Natural killer cell (primary cell): ENCODE data around the gene ZNF430. TPM values are rescaled to one million over a fixed set of nuclear protein-coding genes. Genes with fewer than 3 reads are reported as not detected.
"Not testable (repeated sequence)": the region's sequence is repeated elsewhere in the genome, so short reads cannot be mapped to it uniquely, and the experiment has no call there.

ENCODE experiments used
- ATAC-seq, 3 donors: fragments of 150-1000 bp in 2 of 3; fragments of 200-7000 bp in 1 of 3; cut with Tn5 transposase; 1 replicate in 1 of 3; 2 replicates in 2 of 3; pipeline ENCODE4 v1.10.0; 2021; ENCODE audit warnings: mild to moderate bottlenecking in 2 of 3, moderate library complexity in 2 of 3
- DNase-seq, 2 donors: peaks; one replicate each; pipeline versions ENCODE4 v3.0.0 to v3.0.0-alpha.2; 2013 to 2021; ENCODE audit warnings: mixed read lengths in 1 of 2
- H3K27ac ChIP-seq: one replicate; pipeline ENCODE4 v1.5.1; 2013; ENCODE audit warnings: mild to moderate bottlenecking, low read length
- H3K27me3 ChIP-seq: one replicate; pipeline ENCODE4 v1.6.1; 2013; ENCODE audit warnings: low read length; ENCODE audit not compliant: control insufficient read depth, insufficient read depth
- H3K36me3 ChIP-seq: one replicate; pipeline ENCODE4 v1.6.1; 2013; ENCODE audit warnings: low read length; ENCODE audit not compliant: control insufficient read depth, insufficient read depth
- H3K4me1 ChIP-seq: one replicate; pipeline ENCODE4 v1.6.1; 2013; ENCODE audit warnings: low read length; ENCODE audit not compliant: control insufficient read depth, insufficient read depth
- H3K4me3 ChIP-seq: one replicate; pipeline ENCODE4 v1.5.1; 2013; ENCODE audit warnings: low read length
- H3K9me3 ChIP-seq: one replicate; pipeline ENCODE4 v1.6.1; 2013; ENCODE audit warnings: low read length; ENCODE audit not compliant: control insufficient read depth, insufficient read depth
- H3K27ac Mint-ChIP-seq, 2 donors: one replicate each; pipeline ENCODE4 v1.8.0; 2022; ENCODE audit warnings: mild to moderate bottlenecking in 2 of 2, mixed read lengths in 2 of 2, moderate library complexity in 1 of 2
- H3K27me3 Mint-ChIP-seq, 2 donors: one replicate each; pipeline ENCODE4 v1.8.0; 2022; ENCODE audit warnings: low read depth in 2 of 2, mixed read lengths in 2 of 2
- H3K36me3 Mint-ChIP-seq: one replicate; pipeline ENCODE4 v1.8.0; 2022; ENCODE audit warnings: mixed read lengths
- H3K4me1 Mint-ChIP-seq, 2 donors: one replicate each; pipeline ENCODE4 v1.8.0; 2022; ENCODE audit warnings: mixed read lengths in 2 of 2
- H3K4me3 Mint-ChIP-seq: one replicate; pipeline ENCODE4 v1.8.0; 2022; ENCODE audit warnings: mild to moderate bottlenecking, moderate library complexity, mixed read lengths
- H3K9me3 Mint-ChIP-seq, 2 donors: one replicate each; pipeline ENCODE4 v1.8.0; 2022; ENCODE audit warnings: mixed read lengths in 2 of 2
- WGBS: methylation state at CpG from one replicate; pipeline ENCODE4 v1.1.7; 2013; ENCODE audit warnings: missing lambda C conversion rate; ENCODE audit not compliant: insufficient coverage; 5-methylcytosine and 5-hydroxymethylcytosine counted together
- intact Hi-C: fragments of 100-400 bp; cut with micrococcal nuclease; formaldehyde crosslinking; loops from one replicate; pipeline ENCODE4 v1.14.2; 2022
- total RNA-seq, 4 donors: library from RNA; stranded (reverse); fragments of 120-200 nt in 1 of 4; gene quantifications; one replicate each; pipeline versions ENCODE4 v1.2.3 to v1.2.4, GENCODE V29; 2013 to 2022
- TF ChIP-seq, protein P1 (sequence below): fragments of 200-600 bp; IDR thresholded peaks from one replicate; pipeline ENCODE4 v1.8.0; 2022; ENCODE audit warnings: antibody characterized with exemption

Gene ZNF430
- 10 to 100 TPM; 32.7 to 43.0 (median 33.3) TPM for total RNA-seq
- 32.9 TPM for total RNA-seq (2013)

DNA sequence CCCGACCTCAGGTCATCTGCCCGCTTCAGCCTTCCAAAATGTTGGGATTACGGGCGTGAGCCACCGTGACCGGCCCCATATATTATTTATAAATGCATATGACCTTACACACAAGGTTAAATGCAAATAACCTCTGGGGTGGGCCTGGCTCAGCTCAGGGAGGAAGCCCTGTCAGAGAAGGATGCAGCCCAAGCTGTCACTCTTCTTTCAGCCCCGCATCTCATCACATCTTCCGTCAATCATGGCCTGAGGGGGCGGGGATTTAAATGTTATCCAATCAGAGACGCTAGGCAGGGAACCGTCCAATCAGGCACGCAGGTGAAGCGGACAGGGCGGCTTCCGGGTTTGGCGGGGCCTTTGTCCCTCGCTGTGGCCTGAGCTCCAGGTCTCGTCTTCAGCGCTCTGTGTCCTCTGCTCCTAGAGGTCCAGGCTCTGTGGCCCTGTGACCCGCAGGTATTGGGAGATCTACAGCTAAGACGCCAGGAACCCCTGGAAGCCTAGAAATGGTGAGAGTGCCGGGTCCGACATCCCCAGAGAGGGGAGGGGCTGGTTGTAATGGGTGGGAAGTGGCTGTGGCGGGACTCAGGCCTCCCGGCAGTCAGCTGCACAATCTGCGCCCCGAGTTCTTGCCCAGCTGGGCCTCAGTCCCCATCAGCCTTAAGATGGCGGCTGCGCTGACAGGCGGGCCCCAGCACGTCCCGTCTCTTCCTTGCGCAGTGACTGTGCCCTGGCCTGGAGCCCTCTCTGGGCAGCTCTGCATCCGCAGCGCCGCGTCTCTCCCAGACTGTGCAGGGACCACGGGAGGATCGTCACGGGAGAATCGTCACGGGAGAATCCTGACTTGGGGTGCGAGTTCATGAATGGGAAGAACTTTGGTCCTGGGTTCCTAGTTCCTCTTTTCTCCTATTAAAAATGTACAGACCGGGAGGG lies at the start of gene ZNF430:
ZNF430 (plus strand) TSS at position 360 of the 930 bp plus-strand sequence; CDS start at position 504, 144 bp downstream.
- DNase-seq: peak; percentile 92 to 96
- Histone ChIP-seq H3K4me1 (peaks cover 19% of the 10 kb centered on the region), H3K4me3 (peak within 1 kb of the TSS; percentile 98), H3K27me3 (no peaks in the 10 kb centered on the region), H3K9me3 (no peaks in the 10 kb centered on the region), H3K27ac (peak within 1 kb of the TSS; percentile 97), H3K36me3 (peaks cover 19% of the 10 kb centered on the region)
- Mint-ChIP-seq H3K36me3 (peaks cover 6% of the 10 kb centered on the region), H3K9me3 (no peaks in the 10 kb centered on the region), H3K27ac (peak within 1 kb of the TSS; percentile 99 to 100), H3K27me3 (no peaks in the 10 kb centered on the region), H3K4me1 (peaks cover 37 to 39% of the 10 kb centered on the region in 2 donors), H3K4me3 (peak within 1 kb of the TSS; percentile 100)
- TF ChIP-seq, protein P1, sequence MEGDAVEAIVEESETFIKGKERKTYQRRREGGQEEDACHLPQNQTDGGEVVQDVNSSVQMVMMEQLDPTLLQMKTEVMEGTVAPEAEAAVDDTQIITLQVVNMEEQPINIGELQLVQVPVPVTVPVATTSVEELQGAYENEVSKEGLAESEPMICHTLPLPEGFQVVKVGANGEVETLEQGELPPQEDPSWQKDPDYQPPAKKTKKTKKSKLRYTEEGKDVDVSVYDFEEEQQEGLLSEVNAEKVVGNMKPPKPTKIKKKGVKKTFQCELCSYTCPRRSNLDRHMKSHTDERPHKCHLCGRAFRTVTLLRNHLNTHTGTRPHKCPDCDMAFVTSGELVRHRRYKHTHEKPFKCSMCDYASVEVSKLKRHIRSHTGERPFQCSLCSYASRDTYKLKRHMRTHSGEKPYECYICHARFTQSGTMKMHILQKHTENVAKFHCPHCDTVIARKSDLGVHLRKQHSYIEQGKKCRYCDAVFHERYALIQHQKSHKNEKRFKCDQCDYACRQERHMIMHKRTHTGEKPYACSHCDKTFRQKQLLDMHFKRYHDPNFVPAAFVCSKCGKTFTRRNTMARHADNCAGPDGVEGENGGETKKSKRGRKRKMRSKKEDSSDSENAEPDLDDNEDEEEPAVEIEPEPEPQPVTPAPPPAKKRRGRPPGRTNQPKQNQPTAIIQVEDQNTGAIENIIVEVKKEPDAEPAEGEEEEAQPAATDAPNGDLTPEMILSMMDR: no peak
- 3% methylated on average over 44 of the region's 44 CpGs for WGBS
- intact Hi-C loops: loop anchor here (2.0 to 10.0 kb wide), 3 partner anchors 62 to 124 kb away; partner anchors contain the start of genes ZNF431, ZNF714 and ZNF85
- ATAC-seq: peak; percentile 94 to 99 (median 97)

DNA sequence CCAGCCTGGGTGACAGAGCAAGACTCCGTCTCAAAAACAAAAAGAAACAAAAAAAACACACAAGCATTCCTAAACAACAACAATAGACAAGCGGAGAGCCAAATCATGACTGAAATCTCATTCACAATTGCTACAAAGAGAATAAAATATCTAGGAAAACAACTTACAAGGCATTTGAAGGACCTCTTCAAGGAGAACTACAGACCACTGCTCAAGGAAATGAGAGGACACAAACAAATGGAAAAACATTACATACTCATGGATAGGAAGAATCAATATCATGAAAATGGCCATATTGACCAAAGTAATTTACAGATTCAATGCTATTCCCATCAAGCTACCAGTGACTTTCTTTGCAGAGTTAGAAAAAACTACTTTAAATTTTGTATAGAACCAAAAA lies 27.7 kb upstream of the ZNF430 start:
- H3K27ac ChIP-seq, H3K27me3 Mint-ChIP-seq, H3K4me1 ChIP-seq, ATAC-seq, H3K4me3 Mint-ChIP-seq, H3K4me1 Mint-ChIP-seq, H3K4me3 ChIP-seq, DNase-seq, H3K36me3 Mint-ChIP-seq, H3K27ac Mint-ChIP-seq, intact Hi-C loops, H3K36me3 ChIP-seq, H3K27me3 ChIP-seq, H3K9me3 ChIP-seq: not testable (repeated sequence)
- WGBS: 79% methylated on average over 2 of the region's 2 CpGs
- peaks cover 9 to 11% of the 10 kb centered on the region in 2 donors for H3K9me3 Mint-ChIP-seq

DNA sequence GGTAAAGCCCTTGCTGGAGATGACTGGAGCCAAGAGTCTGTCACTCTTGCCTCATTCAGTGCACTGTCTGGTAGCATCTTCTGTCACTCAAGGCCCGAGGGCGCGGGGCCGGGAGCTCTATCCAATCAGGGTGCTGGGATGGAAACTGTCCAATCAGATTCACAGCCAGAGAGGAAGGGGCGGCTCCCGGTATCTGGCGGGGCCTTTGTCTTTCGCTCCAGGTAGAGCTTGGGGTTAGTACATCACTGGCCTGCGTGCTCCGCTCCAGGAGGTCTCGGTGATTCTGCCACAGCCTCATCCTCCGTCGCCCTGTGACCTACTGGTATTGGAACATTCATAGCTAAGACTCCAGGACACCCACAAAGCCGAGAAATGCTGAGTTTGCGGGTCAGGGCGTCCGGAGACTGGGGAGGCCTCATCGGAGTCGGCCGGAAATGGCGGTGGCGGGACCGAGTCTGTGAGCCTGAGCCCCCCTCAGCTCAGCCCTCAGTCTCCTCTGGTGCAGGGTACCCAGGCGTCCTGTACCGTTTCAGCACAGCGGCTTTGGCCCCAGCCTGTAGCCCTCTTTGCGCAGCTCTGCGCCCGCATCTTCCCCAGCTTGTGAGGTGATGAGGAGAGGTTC lies 20.6 kb upstream of the ZNF430 start:
- TF ChIP-seq, protein P1: no peak
- 3% methylated on average over 29 of the region's 29 CpGs for WGBS
- Mint-ChIP-seq H3K4me1 (peaks cover 7% of the 10 kb centered on the region in 2 donors), H3K9me3 (no peaks in the 10 kb centered on the region), H3K36me3 (no peaks in the 10 kb centered on the region), H3K27ac (peak overlapping the region; percentile 56 to 83), H3K27me3 (no peaks in the 10 kb centered on the region), H3K4me3 (peak overlapping the region; percentile 88)
- H3K4me3 ChIP-seq: peak overlapping the region; percentile 41
- H3K27ac ChIP-seq: no peak overlapping the region
- no peaks in the 10 kb centered on the region for H3K36me3 ChIP-seq
- peak; percentile 78 to 93 for DNase-seq
- intact Hi-C loops: no loop called here
- peaks cover 10% of the 10 kb centered on the region for H3K4me1 ChIP-seq
- no peaks in the 10 kb centered on the region for H3K9me3 ChIP-seq
- peak; percentile 99 to 100 (median 100) for ATAC-seq
- H3K27me3 ChIP-seq: no peaks in the 10 kb centered on the region

DNA sequence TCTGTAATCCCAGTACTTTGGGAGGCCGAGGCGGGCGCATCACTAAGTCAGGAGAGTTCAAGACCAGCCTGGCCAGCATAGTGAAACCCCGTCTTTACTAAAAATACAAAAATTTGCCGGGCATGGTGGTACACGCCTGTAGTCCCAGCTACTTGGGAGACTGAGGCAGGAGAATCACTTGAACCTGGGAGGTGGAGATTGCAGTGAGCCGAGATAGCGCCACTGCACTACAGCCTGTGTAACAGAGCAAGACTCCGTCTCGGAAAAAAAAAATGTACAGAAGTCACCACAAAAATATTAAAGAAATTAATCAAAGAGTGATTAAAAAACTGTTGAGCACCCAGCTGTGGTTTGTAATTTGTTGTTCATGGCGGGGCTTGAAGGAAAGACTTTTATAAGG lies 781 bp downstream of the ZNF430 start:
- H3K27ac Mint-ChIP-seq: peak overlapping the region; percentile 99 to 100

More for the DNA sequence above, 781 bp downstream of the ZNF430 start:
- peak overlapping the region; percentile 97 for H3K27ac ChIP-seq
- peak overlapping the region; percentile 100 for H3K4me3 Mint-ChIP-seq
- peaks cover 39 to 41% of the 10 kb centered on the region in 2 donors for H3K4me1 Mint-ChIP-seq
- 11% methylated on average over 9 of the region's 11 CpGs for WGBS
- peaks cover 24% of the 10 kb centered on the region for H3K36me3 ChIP-seq
- intact Hi-C loops: loop anchor here (2.0 to 10.0 kb wide), 3 partner anchors 62 to 124 kb away; partner anchors contain the start of genes ZNF431, ZNF714 and ZNF85
- peak in 1 of 2 donors; percentile 10 for DNase-seq
- not testable (repeated sequence) for H3K27me3 Mint-ChIP-seq, H3K9me3 ChIP-seq, ATAC-seq, H3K36me3 Mint-ChIP-seq, H3K27me3 ChIP-seq, H3K9me3 Mint-ChIP-seq
- peak overlapping the region; percentile 98 for H3K4me3 ChIP-seq
- H3K4me1 ChIP-seq: peaks cover 19% of the 10 kb centered on the region
